Retinal pigment epithelial cell (primary cell): Measurements from ENCODE around the gene ANO1.

Source experiments
- DNase-seq: peaks from one replicate; pipeline ENCODE4 v3.0.0-alpha.2; 2010; ENCODE audit warnings: low read depth
- H3K4me3 ChIP-seq: 2 replicates; pipeline ENCODE4 v1.5.1; 2011; ENCODE audit warnings: mild to moderate bottlenecking, low read length, control low read depth, moderate library complexity
- TF ChIP-seq, protein P1 (sequence below): conservative IDR thresholded peaks from 2 replicates; pipeline ENCODE4 v1.5.1; 2011; ENCODE audit warnings: low read depth, low read length, control low read depth, inconsistent platforms

ANO1 gene

GRCh38 chr11:70107191-70107590 is 29.1 kb downstream of the ANO1 start:
- TF ChIP-seq, protein P1, sequence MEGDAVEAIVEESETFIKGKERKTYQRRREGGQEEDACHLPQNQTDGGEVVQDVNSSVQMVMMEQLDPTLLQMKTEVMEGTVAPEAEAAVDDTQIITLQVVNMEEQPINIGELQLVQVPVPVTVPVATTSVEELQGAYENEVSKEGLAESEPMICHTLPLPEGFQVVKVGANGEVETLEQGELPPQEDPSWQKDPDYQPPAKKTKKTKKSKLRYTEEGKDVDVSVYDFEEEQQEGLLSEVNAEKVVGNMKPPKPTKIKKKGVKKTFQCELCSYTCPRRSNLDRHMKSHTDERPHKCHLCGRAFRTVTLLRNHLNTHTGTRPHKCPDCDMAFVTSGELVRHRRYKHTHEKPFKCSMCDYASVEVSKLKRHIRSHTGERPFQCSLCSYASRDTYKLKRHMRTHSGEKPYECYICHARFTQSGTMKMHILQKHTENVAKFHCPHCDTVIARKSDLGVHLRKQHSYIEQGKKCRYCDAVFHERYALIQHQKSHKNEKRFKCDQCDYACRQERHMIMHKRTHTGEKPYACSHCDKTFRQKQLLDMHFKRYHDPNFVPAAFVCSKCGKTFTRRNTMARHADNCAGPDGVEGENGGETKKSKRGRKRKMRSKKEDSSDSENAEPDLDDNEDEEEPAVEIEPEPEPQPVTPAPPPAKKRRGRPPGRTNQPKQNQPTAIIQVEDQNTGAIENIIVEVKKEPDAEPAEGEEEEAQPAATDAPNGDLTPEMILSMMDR = no peak
- DNase-seq = no peak
- no peak overlapping the region for H3K4me3 ChIP-seq

DNA sequence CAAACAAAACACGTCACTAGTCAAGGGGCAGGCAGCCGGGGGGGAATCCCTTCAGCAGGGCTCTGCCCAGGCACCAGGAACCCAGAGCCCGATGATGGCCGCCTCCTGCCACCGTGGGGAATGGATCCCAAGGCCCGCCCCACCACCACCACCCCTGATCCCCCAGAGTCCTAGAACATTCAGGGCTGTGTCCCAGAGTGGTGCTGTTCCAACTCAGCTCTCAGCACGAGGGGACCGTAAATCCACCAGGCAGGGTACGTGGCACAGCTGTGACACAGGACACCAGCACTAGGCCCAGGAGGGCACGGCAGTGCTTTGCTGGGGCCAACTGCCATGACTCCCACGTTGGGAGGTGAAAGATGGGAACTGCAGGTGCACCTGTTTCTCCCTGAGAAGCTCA is 29.6 kb downstream of the ANO1 start:
- H3K4me3 ChIP-seq = no peak overlapping the region
- DNase-seq = no peak
- TF ChIP-seq, protein P1 = no peak

- TF ChIP-seq, protein P1 = no peak
- H3K4me3 ChIP-seq = no peak overlapping the region
- DNase-seq = no peak
Observed at GRCh38 chr11:70108250-70108649, 30.1 kb downstream of the ANO1 start.

- H3K4me3 ChIP-seq = no peak overlapping the region
- DNase-seq = no peak
- TF ChIP-seq, protein P1 = no peak
Observed at GRCh38 chr11:70109006-70109405, 30.9 kb downstream of the ANO1 start.

- TF ChIP-seq, protein P1 = no peak
- no peak for DNase-seq
- no peak overlapping the region for H3K4me3 ChIP-seq
Observed at GRCh38 chr11:70109903-70110302, 31.8 kb downstream of the ANO1 start.

DNA sequence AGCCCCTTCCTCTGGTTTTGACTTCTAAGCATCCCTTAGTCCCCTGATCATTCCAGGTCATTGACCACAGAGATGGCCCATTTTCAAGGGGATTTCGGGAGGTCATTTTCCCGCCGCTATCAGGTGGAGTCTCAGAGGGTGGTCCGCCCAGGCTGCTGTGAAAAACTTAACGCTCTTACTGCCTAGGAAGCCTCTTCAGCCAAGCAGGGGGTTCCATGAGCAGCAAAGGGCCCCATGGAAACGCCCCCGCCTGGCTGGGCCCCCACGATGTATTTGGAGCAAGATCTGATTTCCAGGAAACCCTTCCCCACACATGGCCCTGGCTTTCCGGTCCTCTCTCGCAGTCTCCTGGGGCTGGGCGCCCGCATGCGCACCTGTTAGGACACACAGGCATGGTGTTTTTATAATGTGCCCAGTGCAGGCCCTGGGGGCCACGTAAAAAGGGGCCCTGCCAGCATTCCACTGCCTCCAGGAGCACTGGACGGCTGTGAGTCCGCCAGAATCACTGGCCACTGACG is 32.5 kb downstream of the ANO1 start:
- no peak overlapping the region for H3K4me3 ChIP-seq
- no peak for DNase-seq
- TF ChIP-seq, protein P1 = no peak

DNA sequence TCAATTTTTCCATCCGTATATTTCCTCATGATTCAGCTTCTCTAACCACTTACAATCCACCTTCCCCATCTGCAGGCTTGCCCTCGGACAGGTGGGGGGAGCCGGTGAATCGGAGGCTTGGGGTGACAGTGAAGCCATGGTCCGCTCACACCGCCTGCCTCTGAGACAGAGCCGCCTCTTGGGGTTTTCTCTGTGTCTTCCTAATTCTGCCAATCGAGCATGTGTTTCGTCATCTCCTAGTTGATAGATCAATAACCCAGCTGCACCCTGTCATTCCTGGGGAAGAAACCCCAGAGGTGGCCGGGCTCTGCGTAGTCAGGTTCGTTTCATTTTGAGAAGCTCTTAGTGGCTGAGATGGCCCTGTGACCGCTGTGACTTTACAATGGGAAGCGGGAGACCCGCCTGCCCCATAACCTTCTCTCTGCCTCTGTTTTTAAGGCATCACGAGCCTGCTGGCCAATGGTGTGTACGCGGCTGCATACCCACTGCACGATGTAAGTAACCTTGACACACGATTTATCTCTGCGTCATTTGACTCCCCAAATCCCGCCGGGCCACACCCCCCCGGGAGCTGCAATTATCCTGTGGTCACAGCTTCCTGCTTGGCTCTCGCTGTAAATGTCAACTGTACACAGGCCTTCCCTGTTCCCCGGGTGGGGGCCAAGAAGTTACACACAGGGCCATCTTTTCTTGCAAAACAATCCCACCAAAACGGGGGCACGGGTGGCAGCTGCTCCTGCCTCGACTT is 33.3 kb downstream of the ANO1 start:
- H3K4me3 ChIP-seq = no peak overlapping the region
- no peak for DNase-seq
- TF ChIP-seq, protein P1 = no peak
